ENCODE results near the gene PLEKHB1.

The PLEKHB1 gene

DNA sequence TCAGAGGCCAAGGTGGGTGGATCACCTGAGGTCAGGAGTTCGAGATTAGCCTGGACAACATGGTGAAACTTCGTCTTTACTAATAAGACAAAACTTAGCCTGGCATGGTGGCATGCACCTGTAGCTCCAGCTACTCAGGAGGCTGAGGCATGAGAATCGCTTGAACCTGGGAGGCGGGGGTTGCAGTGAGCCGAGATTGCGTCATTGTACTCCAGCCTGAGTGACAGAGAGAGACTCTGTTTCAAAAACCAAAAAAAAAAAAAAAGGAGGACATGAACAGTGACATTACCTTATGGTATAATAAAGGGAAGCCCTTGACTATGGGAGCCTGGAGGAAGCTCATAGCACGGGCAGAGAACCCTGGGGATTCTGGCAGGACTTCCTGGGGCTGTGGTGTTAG is 16.5 kb upstream of the PLEKHB1 start:
- 79 to 83% methylated on average over 7 of the region's 7 CpGs for WGBS, 2 experiments (ENCODE audit: insufficient coverage in 2 of 2)
- no peak overlapping the region for H3K27ac ChIP-seq (ENCODE audit: low read depth, low read length, severe bottlenecking)
- no peaks in the 10 kb centered on the region for H3K36me3 ChIP-seq (ENCODE audit: control insufficient read depth, insufficient read depth, low read length)
- peaks cover 6% of the 10 kb centered on the region for H3K9me3 ChIP-seq (ENCODE audit: control insufficient read depth, low read length)
- peaks cover 11% of the 10 kb centered on the region for H3K4me1 ChIP-seq (ENCODE audit: control insufficient read depth, insufficient read depth, low read length, poor library complexity, severe bottlenecking)
- H3K4me3 ChIP-seq (ENCODE audit: extremely low read depth, insufficient read depth, low read length, poor library complexity, severe bottlenecking) = no peak overlapping the region

DNA sequence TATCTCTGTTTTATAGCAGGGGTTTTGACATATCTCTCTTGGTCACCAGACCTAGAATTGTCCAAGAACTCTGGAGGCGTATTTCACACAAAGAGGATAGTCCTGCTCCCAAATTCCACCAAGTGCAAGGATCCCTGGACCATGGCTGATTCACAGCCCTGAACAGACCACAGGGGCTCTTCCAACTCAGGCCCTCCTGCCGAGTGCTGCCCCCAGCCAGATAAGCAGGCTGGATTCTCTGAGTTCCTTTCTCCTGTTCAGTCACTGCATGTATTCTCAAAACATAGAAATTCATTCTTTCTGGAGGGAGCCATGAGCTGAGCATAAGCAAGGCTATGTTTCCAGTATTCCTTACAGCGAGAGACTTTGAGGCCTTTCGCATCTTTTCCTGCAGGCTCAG is 13.4 kb upstream of the PLEKHB1 start:
- Histone ChIP-seq H3K9me3 (ENCODE audit: control insufficient read depth, low read length) (peaks cover 6% of the 10 kb centered on the region), H3K36me3 (ENCODE audit: control insufficient read depth, insufficient read depth, low read length) (no peaks in the 10 kb centered on the region), H3K4me1 (ENCODE audit: control insufficient read depth, insufficient read depth, low read length, poor library complexity, severe bottlenecking) (peaks cover 11% of the 10 kb centered on the region), H3K4me3 (ENCODE audit: extremely low read depth, insufficient read depth, low read length, poor library complexity, severe bottlenecking) (no peak overlapping the region), H3K27ac (ENCODE audit: low read depth, low read length, severe bottlenecking) (no peak overlapping the region)
- 75 to 91% methylated on average over 2 to 3 of the region's 4 CpGs for WGBS, 2 experiments (ENCODE audit: insufficient coverage in 2 of 2)

DNA sequence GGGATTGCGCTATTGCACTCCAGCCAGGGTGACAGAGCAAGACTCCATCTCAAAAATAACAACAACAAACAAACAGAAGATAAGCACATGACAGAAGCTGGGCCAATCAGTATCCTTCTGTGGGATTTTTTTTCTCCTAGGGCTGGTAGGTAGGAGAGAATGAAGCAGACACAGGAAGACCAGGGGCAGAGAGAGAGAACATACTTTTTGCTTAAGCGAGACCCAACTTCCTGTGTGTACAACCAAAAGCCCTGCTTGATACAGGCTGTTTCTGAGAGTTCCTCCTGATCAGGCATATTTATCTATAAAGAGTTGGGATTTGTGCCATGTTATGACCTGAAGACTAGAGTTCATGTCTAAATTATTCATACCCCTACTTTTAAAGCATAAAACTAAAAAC is 12.4 kb upstream of the PLEKHB1 start:
- Histone ChIP-seq H3K4me1 (ENCODE audit: control insufficient read depth, insufficient read depth, low read length, poor library complexity, severe bottlenecking) (peaks cover 11% of the 10 kb centered on the region), H3K36me3 (ENCODE audit: control insufficient read depth, insufficient read depth, low read length) (no peaks in the 10 kb centered on the region), H3K27ac (ENCODE audit: low read depth, low read length, severe bottlenecking) (no peak overlapping the region), H3K4me3 (ENCODE audit: extremely low read depth, insufficient read depth, low read length, poor library complexity, severe bottlenecking) (no peak overlapping the region), H3K9me3 (ENCODE audit: control insufficient read depth, low read length) (peaks cover 6% of the 10 kb centered on the region)
- 100% methylated on average over 2 of the region's 2 CpGs for WGBS, 2 experiments (ENCODE audit: insufficient coverage in 2 of 2)

DNA sequence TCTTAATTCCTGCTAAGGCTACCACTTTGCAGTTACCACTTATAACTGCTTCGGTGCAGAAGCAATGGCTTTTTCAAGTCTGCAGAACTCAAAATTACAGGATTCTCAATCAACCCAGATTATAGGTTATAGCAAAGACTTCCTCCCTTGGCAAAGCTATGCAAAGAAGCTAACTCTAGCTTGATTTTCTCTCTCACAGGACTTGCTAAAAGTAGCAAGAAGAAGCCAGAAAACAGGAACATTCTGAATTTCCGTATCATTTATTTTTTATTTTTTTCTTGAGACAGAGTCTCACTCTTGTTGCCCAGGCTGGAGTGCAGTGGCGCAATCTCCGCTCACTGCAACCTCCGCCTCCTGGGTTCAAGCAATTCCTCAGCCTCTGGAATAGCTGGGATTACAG is 10.7 kb upstream of the PLEKHB1 start:
- Histone ChIP-seq H3K9me3 (ENCODE audit: control insufficient read depth, low read length) (peaks cover 6% of the 10 kb centered on the region), H3K4me1 (ENCODE audit: control insufficient read depth, insufficient read depth, low read length, poor library complexity, severe bottlenecking) (peaks cover 11% of the 10 kb centered on the region), H3K4me3 (ENCODE audit: extremely low read depth, insufficient read depth, low read length, poor library complexity, severe bottlenecking) (no peak overlapping the region), H3K27ac (ENCODE audit: low read depth, low read length, severe bottlenecking) (no peak overlapping the region), H3K36me3 (ENCODE audit: control insufficient read depth, insufficient read depth, low read length) (no peaks in the 10 kb centered on the region)
- 91 to 100% methylated on average over 4 to 5 of the region's 5 CpGs for WGBS, 2 experiments (ENCODE audit: insufficient coverage in 2 of 2)

DNA sequence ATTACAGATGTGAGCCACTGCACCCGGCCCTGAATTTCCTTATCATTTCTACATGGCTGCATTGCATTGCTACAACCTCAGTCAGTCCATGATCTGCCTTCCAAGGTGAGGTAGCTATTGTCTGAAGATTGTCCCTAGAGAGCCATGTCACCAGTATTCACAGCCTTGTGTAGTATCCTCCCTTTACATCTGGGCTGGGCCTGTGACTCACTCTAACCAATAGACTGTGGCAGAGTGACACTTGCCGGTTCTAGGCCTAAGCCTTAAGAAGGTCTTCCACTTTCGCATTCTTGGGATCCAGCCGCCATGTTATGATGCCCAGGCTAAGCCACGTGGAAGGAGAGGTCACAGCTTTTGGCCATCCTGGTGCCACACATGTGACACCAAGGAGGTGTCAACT is 10.1 kb upstream of the PLEKHB1 start:
- Histone ChIP-seq H3K4me1 (ENCODE audit: control insufficient read depth, insufficient read depth, low read length, poor library complexity, severe bottlenecking) (peaks cover 11% of the 10 kb centered on the region), H3K27ac (ENCODE audit: low read depth, low read length, severe bottlenecking) (no peak overlapping the region), H3K36me3 (ENCODE audit: control insufficient read depth, insufficient read depth, low read length) (no peaks in the 10 kb centered on the region), H3K4me3 (ENCODE audit: extremely low read depth, insufficient read depth, low read length, poor library complexity, severe bottlenecking) (no peak overlapping the region), H3K9me3 (ENCODE audit: control insufficient read depth, low read length) (peaks cover 6% of the 10 kb centered on the region)
- WGBS, 2 experiments (ENCODE audit: insufficient coverage in 2 of 2) = 91% methylated on average over 5 of the region's 5 CpGs

DNA sequence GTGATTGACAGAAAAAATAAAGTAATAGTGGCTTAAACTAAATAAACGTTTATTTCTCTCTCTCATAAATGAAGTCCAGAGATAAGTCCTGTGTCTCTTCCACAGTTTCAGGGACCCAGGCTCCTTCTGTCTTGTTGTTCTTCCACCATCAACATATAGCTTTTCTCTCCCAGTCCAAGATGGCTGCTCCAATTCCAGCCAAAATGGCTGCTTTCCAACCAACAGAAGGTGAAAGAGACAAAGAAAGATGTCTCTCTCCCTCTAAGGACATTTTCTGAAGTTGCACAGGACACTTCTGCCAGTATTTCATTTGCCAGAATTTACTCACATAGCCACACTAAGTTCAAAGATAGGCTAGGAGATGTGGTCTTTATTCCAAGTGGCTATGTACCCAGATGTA is 9.4 kb upstream of the PLEKHB1 start:
- Histone ChIP-seq H3K9me3 (ENCODE audit: control insufficient read depth, low read length) (peaks cover 5% of the 10 kb centered on the region), H3K27ac (ENCODE audit: low read depth, low read length, severe bottlenecking) (no peak overlapping the region), H3K4me1 (ENCODE audit: control insufficient read depth, insufficient read depth, low read length, poor library complexity, severe bottlenecking) (peaks cover 11% of the 10 kb centered on the region), H3K36me3 (ENCODE audit: control insufficient read depth, insufficient read depth, low read length) (no peaks in the 10 kb centered on the region), H3K4me3 (ENCODE audit: extremely low read depth, insufficient read depth, low read length, poor library complexity, severe bottlenecking) (no peak overlapping the region)
- no CpG with 5 or more reads among the region's 1 CpG for WGBS, 2 experiments (ENCODE audit: insufficient coverage in 2 of 2)

DNA sequence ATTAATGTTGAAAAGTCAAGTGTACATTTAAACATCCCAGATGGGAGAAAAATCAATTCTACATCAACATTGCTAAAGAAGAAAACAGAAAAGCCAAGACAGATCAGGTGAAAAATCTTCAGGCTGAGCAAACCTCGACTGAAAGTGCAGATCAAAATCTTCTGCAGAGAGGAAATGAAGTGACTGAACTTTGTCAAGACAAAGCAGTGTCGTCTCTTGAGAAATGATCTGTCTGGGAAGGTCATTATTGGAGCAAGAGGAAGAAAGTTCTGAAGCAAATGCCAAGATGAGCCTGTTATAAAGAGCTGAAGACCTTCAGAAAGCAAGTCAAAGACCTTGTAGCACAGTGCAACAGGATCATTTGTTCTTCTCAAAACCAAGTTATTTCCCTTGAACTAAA is 5.8 kb upstream of the PLEKHB1 start:
- 68 to 85% methylated on average over 2 of the region's 2 CpGs for WGBS, 2 experiments (ENCODE audit: insufficient coverage in 2 of 2)
- Histone ChIP-seq H3K9me3 (ENCODE audit: control insufficient read depth, low read length) (no peaks in the 10 kb centered on the region), H3K4me1 (ENCODE audit: control insufficient read depth, insufficient read depth, low read length, poor library complexity, severe bottlenecking) (peaks cover 8% of the 10 kb centered on the region), H3K27ac (ENCODE audit: low read depth, low read length, severe bottlenecking) (no peak overlapping the region), H3K36me3 (ENCODE audit: control insufficient read depth, insufficient read depth, low read length) (no peaks in the 10 kb centered on the region), H3K4me3 (ENCODE audit: extremely low read depth, insufficient read depth, low read length, poor library complexity, severe bottlenecking) (no peak overlapping the region)

DNA sequence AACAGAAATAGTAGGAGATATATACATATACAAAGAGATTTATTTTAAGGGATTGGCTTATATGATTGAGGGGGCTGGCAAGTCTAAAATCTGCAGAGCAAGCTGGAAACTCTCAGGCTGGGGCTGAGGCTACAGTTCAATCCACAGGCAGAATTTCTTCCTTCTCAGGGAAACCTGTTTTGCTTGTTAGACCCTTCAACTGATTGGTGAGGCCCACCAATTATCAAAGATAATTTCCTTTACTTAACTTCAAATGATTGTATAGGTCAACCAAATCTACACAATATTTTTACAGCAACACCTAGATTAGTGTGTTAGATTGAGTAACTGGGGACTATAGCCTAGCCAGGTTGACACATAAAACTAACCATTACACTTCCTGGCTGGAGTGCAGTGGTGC is 4.7 kb upstream of the PLEKHB1 start:
- Histone ChIP-seq H3K9me3 (ENCODE audit: control insufficient read depth, low read length) (no peaks in the 10 kb centered on the region), H3K4me3 (ENCODE audit: extremely low read depth, insufficient read depth, low read length, poor library complexity, severe bottlenecking) (no peak overlapping the region), H3K4me1 (ENCODE audit: control insufficient read depth, insufficient read depth, low read length, poor library complexity, severe bottlenecking) (peaks cover 15% of the 10 kb centered on the region), H3K27ac (ENCODE audit: low read depth, low read length, severe bottlenecking) (no peak overlapping the region), H3K36me3 (ENCODE audit: control insufficient read depth, insufficient read depth, low read length) (no peaks in the 10 kb centered on the region)

DNA sequence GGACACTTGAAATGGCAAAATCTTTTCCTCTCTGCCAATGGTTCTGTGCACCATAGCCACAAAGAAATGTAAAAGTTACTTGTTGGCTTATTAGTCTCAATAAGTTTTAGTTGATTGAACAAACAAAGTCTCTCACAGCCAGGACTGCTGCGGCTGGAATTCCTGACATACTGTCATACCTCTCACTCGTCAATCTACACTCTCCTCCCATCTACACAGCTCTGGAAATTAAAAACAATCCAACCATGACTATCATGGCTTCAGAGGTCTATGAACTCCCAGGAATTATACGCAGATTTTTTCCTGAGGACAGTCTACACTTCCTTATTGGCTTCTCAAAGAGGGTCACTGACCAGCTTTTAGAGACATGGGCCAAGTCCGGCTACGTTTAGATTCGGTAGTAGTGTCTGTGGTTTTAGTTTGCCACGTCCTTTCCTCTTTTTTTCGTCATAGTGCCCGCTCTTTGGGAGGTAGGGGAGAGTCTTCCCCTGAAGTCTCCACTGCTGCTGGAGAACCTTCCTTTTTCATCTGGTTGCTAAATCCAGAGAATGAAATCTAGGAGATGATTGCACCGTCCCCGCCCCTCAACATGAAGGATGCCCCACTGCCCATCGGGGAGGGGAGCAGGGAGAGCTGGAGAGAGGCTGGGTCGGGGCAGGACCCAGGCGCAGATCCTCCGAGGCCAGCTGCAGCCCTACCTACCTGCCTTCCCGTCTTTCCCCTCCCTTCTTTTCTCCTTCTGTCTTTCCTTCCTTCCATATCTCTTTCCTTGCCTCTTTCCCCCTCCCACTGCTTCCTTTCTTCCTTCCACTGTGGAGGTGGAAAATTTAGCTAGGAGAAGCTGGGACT is 1.0 kb upstream of the PLEKHB1 start:
- WGBS, 2 experiments (ENCODE audit: insufficient coverage in 2 of 2) = 68 to 79% methylated on average over 6 to 7 of the region's 16 CpGs
- no peaks in the 10 kb centered on the region for H3K36me3 ChIP-seq (ENCODE audit: control insufficient read depth, insufficient read depth, low read length)
- H3K4me3 ChIP-seq (ENCODE audit: extremely low read depth, insufficient read depth, low read length, poor library complexity, severe bottlenecking) = peak overlapping the region; percentile 8
- peaks cover 19% of the 10 kb centered on the region for H3K4me1 ChIP-seq (ENCODE audit: control insufficient read depth, insufficient read depth, low read length, poor library complexity, severe bottlenecking)
- H3K9me3 ChIP-seq (ENCODE audit: control insufficient read depth, low read length) = no peaks in the 10 kb centered on the region
- no peak overlapping the region for H3K27ac ChIP-seq (ENCODE audit: low read depth, low read length, severe bottlenecking)

DNA sequence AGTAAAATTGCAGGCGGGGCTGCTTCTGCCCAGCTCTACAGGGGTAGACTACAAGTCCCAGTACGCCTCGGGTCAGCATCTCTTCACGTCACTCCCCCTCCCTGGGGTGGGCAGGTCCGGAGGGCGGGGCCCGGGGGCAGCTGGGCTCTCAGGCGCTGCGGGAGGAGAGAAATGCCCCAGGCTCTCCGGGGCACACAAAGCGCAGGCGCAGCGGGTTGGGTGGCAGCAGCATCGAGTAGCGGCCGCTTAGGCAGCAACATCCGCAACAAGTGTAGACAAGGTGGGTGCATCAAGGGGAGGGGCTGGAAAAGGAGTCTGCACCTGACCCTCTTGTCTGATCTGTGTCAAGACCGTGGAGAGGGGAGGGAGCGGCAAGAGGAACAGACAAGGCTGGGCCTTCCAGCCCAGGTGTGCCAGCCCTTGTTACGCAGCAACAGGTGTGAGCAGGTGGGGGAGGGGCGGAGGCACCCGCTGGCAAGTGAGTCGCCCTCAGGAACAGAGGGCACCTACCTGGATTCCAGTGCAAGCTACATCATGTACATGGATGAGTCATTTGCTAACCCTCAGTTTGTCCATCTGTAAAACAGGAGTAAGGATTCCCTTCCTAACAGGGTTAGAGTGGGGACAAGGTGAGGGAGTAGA is 1.2 kb downstream of the PLEKHB1 start:
- 16 to 17% methylated on average over 10 to 22 of the region's 23 CpGs for WGBS, 2 experiments (ENCODE audit: insufficient coverage in 2 of 2)
- no peak overlapping the region for H3K4me3 ChIP-seq (ENCODE audit: extremely low read depth, insufficient read depth, low read length, poor library complexity, severe bottlenecking)

DNA sequence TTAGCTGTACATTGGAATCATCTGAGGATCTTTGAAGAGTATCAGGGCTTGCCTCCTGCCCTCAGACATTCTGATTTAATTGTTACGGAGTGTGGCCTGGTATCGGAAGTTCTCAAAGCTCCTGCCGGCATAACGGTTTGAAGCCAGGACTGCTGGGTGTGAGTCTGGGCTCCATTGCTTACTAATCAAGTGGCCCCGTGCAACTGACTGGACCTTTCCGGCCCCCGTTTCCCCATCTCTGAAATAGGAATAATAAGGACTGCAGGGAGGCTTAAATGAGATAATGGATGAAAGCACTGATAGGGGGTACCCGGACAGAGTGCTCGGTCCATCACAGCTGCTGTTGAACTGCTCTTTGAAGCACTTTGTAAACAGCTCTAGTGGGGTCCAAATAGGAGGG is 1.7 kb downstream of the PLEKHB1 start:
- 90 to 94% methylated on average over 8 to 9 of the region's 9 CpGs for WGBS, 2 experiments (ENCODE audit: insufficient coverage in 2 of 2)
- Histone ChIP-seq H3K9me3 (ENCODE audit: control insufficient read depth, low read length) (no peaks in the 10 kb centered on the region), H3K4me1 (ENCODE audit: control insufficient read depth, insufficient read depth, low read length, poor library complexity, severe bottlenecking) (peaks cover 38% of the 10 kb centered on the region), H3K36me3 (ENCODE audit: control insufficient read depth, insufficient read depth, low read length) (no peaks in the 10 kb centered on the region), H3K27ac (ENCODE audit: low read depth, low read length, severe bottlenecking) (no peak overlapping the region), H3K4me3 (ENCODE audit: extremely low read depth, insufficient read depth, low read length, poor library complexity, severe bottlenecking) (no peak overlapping the region)

More for the DNA sequence above, 1.2 kb downstream of the PLEKHB1 start:
- Histone ChIP-seq H3K4me1 (ENCODE audit: control insufficient read depth, insufficient read depth, low read length, poor library complexity, severe bottlenecking) (peaks cover 34% of the 10 kb centered on the region), H3K36me3 (ENCODE audit: control insufficient read depth, insufficient read depth, low read length) (no peaks in the 10 kb centered on the region), H3K27ac (ENCODE audit: low read depth, low read length, severe bottlenecking) (no peak overlapping the region), H3K9me3 (ENCODE audit: control insufficient read depth, low read length) (no peaks in the 10 kb centered on the region)
